Trophoblast cell (in vitro differentiated cells and primary cell): ENCODE measurements around the gene NT5C2.

Experiments
- DNase-seq, 2 donors: peaks; one replicate each; pipeline ENCODE4 v3.0.0-alpha.2; 2016
- H2AFZ ChIP-seq: 2 replicates; pipeline ENCODE4 v1.6.1; 2013; ENCODE audit warnings: low read length, moderate library complexity, mild to moderate bottlenecking; ENCODE audit not compliant: insufficient read depth, poor library complexity
- H2AK5ac ChIP-seq: 2 replicates; pipeline ENCODE4 v1.6.1; 2013; ENCODE audit warnings: mild to moderate bottlenecking, low read length
- H2BK120ac ChIP-seq: 2 replicates; pipeline ENCODE4 v1.6.1; 2013; ENCODE audit warnings: low read length, mild to moderate bottlenecking, moderate library complexity; ENCODE audit not compliant: insufficient read depth, poor library complexity
- H2BK12ac ChIP-seq: 2 replicates; pipeline ENCODE4 v1.6.1; 2013; ENCODE audit warnings: mild to moderate bottlenecking, low read length, moderate library complexity
- H2BK5ac ChIP-seq: 2 replicates; pipeline ENCODE4 v1.6.1; 2013; ENCODE audit warnings: low read length, low read depth, moderate library complexity, mild to moderate bottlenecking; ENCODE audit not compliant: poor library complexity
- H3K14ac ChIP-seq: 2 replicates; pipeline ENCODE4 v1.6.1; 2013; ENCODE audit warnings: mild to moderate bottlenecking, low read length
- H3K18ac ChIP-seq: 2 replicates; pipeline ENCODE4 v1.6.1; 2013; ENCODE audit warnings: mild to moderate bottlenecking, low read length
- H3K23ac ChIP-seq: 2 replicates; pipeline ENCODE4 v1.6.1; 2013; ENCODE audit warnings: low read length
- H3K27ac ChIP-seq: 2 replicates; pipeline ENCODE4 v1.5.1; 2013; ENCODE audit warnings: low read depth, mild to moderate bottlenecking, inconsistent platforms, low read length, moderate library complexity
- H3K27me3 ChIP-seq: 2 replicates; pipeline ENCODE4 v1.6.1; 2013; ENCODE audit warnings: inconsistent platforms, mild to moderate bottlenecking, low read length, moderate library complexity; ENCODE audit not compliant: insufficient read depth
- H3K36me3 ChIP-seq, 2 experiments: 1 replicate in 1 of 2; 2 replicates in 1 of 2; pipeline ENCODE4 v1.6.1; 2013; ENCODE audit warnings: low read length in 2 of 2, mild to moderate bottlenecking in 2 of 2, moderate library complexity in 1 of 2; ENCODE audit not compliant: insufficient read depth in 2 of 2, control insufficient read depth in 1 of 2
- H3K4ac ChIP-seq: 2 replicates; pipeline ENCODE4 v1.6.1; 2013; ENCODE audit warnings: low read depth, mild to moderate bottlenecking, low read length, moderate library complexity
- H3K4me1 ChIP-seq, 2 experiments: 1 replicate in 1 of 2; 2 replicates in 1 of 2; pipeline ENCODE4 v1.6.1; 2013; ENCODE audit warnings: low read length in 2 of 2, mild to moderate bottlenecking in 2 of 2, moderate library complexity in 1 of 2; ENCODE audit not compliant: insufficient read depth in 2 of 2, control insufficient read depth in 1 of 2
- H3K4me2 ChIP-seq: 2 replicates; pipeline ENCODE4 v1.6.1; 2013; ENCODE audit warnings: inconsistent platforms, mild to moderate bottlenecking, low read length, moderate library complexity
- H3K4me3 ChIP-seq: 2 replicates; pipeline ENCODE4 v1.5.1; 2013; ENCODE audit warnings: mild to moderate bottlenecking, low read depth, low read length, inconsistent platforms
- H3K79me1 ChIP-seq: one replicate; pipeline ENCODE4 v1.6.1; 2013; ENCODE audit warnings: low read length
- H3K79me2 ChIP-seq: 2 replicates; pipeline ENCODE4 v1.6.1; 2013; ENCODE audit warnings: low read length, mild to moderate bottlenecking; ENCODE audit not compliant: control insufficient read depth, insufficient read depth, poor library complexity
- H3K9ac ChIP-seq: 2 replicates; pipeline ENCODE4 v1.6.1; 2013; ENCODE audit warnings: mild to moderate bottlenecking, low read length
- H3K9me3 ChIP-seq: 2 replicates; pipeline ENCODE4 v1.6.1; 2013; ENCODE audit warnings: low read depth, mild to moderate bottlenecking, control low read depth, inconsistent platforms, low read length; ENCODE audit not compliant: insufficient read depth
- H4K12ac ChIP-seq: 2 replicates; pipeline ENCODE4 v1.6.1; 2013; ENCODE audit warnings: low read depth, mild to moderate bottlenecking, low read length, moderate library complexity
- H4K8ac ChIP-seq: 2 replicates; pipeline ENCODE4 v1.6.1; 2013; ENCODE audit warnings: low read depth, mild to moderate bottlenecking, low read length, moderate library complexity
- H4K91ac ChIP-seq: one replicate; pipeline ENCODE4 v1.6.1; 2013; ENCODE audit warnings: low read depth, mild to moderate bottlenecking, low read length, moderate library complexity
- WGBS: extraction: QIAGEN DNeasy Blood & Tissue Kit; methylation state at CpG from one replicate; pipeline ENCODE4 v1.1.7; 2013; ENCODE audit warnings: missing lambda C conversion rate; ENCODE audit not compliant: insufficient read length, insufficient coverage; ENCODE audit errors: extremely low coverage; 5-methylcytosine and 5-hydroxymethylcytosine counted together

Gene NT5C2

GRCh38 chr10:103120977-103121735 lies 71.9 kb downstream of the NT5C2 start:
- H3K27me3 ChIP-seq = no peaks in the 10 kb centered on the region
- H3K4me1 ChIP-seq = no peaks in the 10 kb centered on the region
- peaks cover 4 to 6% of the 10 kb centered on the region in 2 experiments for H3K36me3 ChIP-seq
- H3K23ac ChIP-seq = no peak overlapping the region
- WGBS = no CpG with 5 or more reads among the region's 2 CpGs
- no peak overlapping the region for H2BK12ac ChIP-seq
- H3K4me3 ChIP-seq = no peak overlapping the region
- no peak for DNase-seq
- no peak overlapping the region for H4K8ac ChIP-seq
- H3K9ac ChIP-seq = no peak overlapping the region
- no peaks in the 10 kb centered on the region for H3K9me3 ChIP-seq
- H4K12ac ChIP-seq = no peak overlapping the region
- H2AK5ac ChIP-seq = no peak overlapping the region
- no peaks in the 10 kb centered on the region for H3K79me1 ChIP-seq
- no peak overlapping the region for H2AFZ ChIP-seq
- no peak overlapping the region for H3K27ac ChIP-seq
- H2BK5ac ChIP-seq = no peak overlapping the region
- H3K4ac ChIP-seq = no peak overlapping the region
- H3K79me2 ChIP-seq = no peaks in the 10 kb centered on the region
- no peak overlapping the region for H4K91ac ChIP-seq
- H3K4me2 ChIP-seq = no peak overlapping the region
- no peak overlapping the region for H2BK120ac ChIP-seq
- no peak overlapping the region for H3K18ac ChIP-seq
- H3K14ac ChIP-seq = no peak overlapping the region

DNA sequence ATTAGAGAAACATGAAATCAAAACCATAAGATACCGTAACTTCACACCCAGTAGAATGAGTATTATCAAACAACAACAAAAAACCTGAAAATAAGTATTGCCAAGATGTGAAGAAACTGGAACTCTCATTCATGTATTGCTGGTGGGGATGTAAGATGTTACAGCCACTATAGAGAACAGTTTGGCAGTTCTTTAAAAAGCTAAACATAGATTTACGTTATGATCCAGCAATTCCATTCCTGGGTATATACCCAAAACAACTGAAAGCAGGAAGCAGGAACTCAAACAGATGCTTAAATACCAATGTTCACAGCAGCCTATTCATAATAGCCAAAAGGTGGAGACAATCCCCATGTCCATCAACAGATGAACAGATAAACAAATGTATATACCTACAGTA lies 72.5 kb downstream of the NT5C2 start:
- H3K36me3 ChIP-seq = peaks cover 4 to 6% of the 10 kb centered on the region in 2 experiments
- H3K4me2 ChIP-seq = no peak overlapping the region
- no peak overlapping the region for H4K12ac ChIP-seq
- no peak overlapping the region for H2AFZ ChIP-seq
- H3K4me3 ChIP-seq = no peak overlapping the region
- H2AK5ac ChIP-seq = no peak overlapping the region
- H3K14ac ChIP-seq = no peak overlapping the region
- no peaks in the 10 kb centered on the region for H3K79me1 ChIP-seq
- no peak for DNase-seq
- no peak overlapping the region for H3K4ac ChIP-seq
- H2BK12ac ChIP-seq = no peak overlapping the region
- H3K79me2 ChIP-seq = no peaks in the 10 kb centered on the region
- no peak overlapping the region for H3K23ac ChIP-seq
- no peak overlapping the region for H2BK5ac ChIP-seq
- no CpG with 5 or more reads among the region's 2 CpGs for WGBS
- no peak overlapping the region for H2BK120ac ChIP-seq
- no peaks in the 10 kb centered on the region for H3K27me3 ChIP-seq
- no peak overlapping the region for H3K18ac ChIP-seq
- H3K4me1 ChIP-seq = no peaks in the 10 kb centered on the region
- no peak overlapping the region for H3K27ac ChIP-seq
- no peak overlapping the region for H4K8ac ChIP-seq
- no peak overlapping the region for H3K9ac ChIP-seq
- no peaks in the 10 kb centered on the region for H3K9me3 ChIP-seq
- H4K91ac ChIP-seq = no peak overlapping the region

DNA sequence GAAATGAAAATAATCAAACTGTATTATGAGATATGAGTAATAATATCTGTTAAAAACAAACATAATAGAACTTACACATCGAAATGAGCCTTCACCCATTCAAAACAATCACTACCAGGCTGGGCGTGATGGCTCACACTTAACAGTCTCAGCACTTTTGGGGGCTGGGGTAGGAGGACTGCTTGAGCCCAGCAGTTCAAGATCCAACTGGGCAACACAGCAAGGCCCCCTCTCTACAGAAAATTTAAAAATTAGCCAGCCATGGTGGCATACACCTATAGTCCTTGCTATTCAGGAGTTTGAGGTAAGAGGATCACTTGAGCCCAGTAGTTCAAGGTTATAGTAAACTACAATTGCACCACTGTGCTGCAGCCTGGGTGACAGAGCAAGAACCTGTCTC lies 75.8 kb downstream of the NT5C2 start:
- Histone ChIP-seq H2BK5ac (no peak overlapping the region), H3K14ac (no peak overlapping the region), H3K4me3 (no peak overlapping the region), H2BK120ac (no peak overlapping the region), H3K9me3 (no peaks in the 10 kb centered on the region), H2BK12ac (no peak overlapping the region), H2AK5ac (no peak overlapping the region), H3K27ac (no peak overlapping the region), H3K79me2 (no peaks in the 10 kb centered on the region), H3K9ac (no peak overlapping the region), H3K4ac (no peak overlapping the region), H3K23ac (no peak overlapping the region), H3K4me1 (peaks cover 0 to 3% of the 10 kb centered on the region in 2 experiments), H4K12ac (no peak overlapping the region), H4K8ac (no peak overlapping the region), H3K27me3 (no peaks in the 10 kb centered on the region), H3K4me2 (no peak overlapping the region), H3K18ac (no peak overlapping the region), H2AFZ (no peak overlapping the region), H3K79me1 (peaks cover 2% of the 10 kb centered on the region), H3K36me3 (peaks cover 2 to 6% of the 10 kb centered on the region in 2 experiments), H4K91ac (no peak overlapping the region)
- no CpG with 5 or more reads among the region's 2 CpGs for WGBS
- DNase-seq = no peak

GRCh38 chr10:103114876-103115275 lies 78.2 kb downstream of the NT5C2 start:
- H3K79me2 ChIP-seq = no peaks in the 10 kb centered on the region
- peaks cover 2 to 4% of the 10 kb centered on the region in 2 experiments for H3K36me3 ChIP-seq
- H3K18ac ChIP-seq = no peak overlapping the region
- no peak overlapping the region for H2AK5ac ChIP-seq
- no peaks in the 10 kb centered on the region for H3K9me3 ChIP-seq
- H3K14ac ChIP-seq = no peak overlapping the region
- H3K4me1 ChIP-seq = peaks cover 0 to 3% of the 10 kb centered on the region in 2 experiments
- H3K9ac ChIP-seq = no peak overlapping the region
- DNase-seq = peak; percentile 67 to 81
- no CpG with 5 or more reads among the region's 6 CpGs for WGBS
- no peak overlapping the region for H4K91ac ChIP-seq
- peaks cover 2% of the 10 kb centered on the region for H3K79me1 ChIP-seq
- H3K4ac ChIP-seq = no peak overlapping the region
- no peak overlapping the region for H3K4me2 ChIP-seq
- H4K8ac ChIP-seq = no peak overlapping the region
- no peak overlapping the region for H2BK120ac ChIP-seq
- no peak overlapping the region for H3K23ac ChIP-seq
- no peak overlapping the region for H2BK12ac ChIP-seq
- H3K4me3 ChIP-seq = no peak overlapping the region
- H2AFZ ChIP-seq = no peak overlapping the region
- H3K27me3 ChIP-seq = no peaks in the 10 kb centered on the region
- no peak overlapping the region for H4K12ac ChIP-seq
- no peak overlapping the region for H2BK5ac ChIP-seq
- no peak overlapping the region for H3K27ac ChIP-seq
